Measurements from ENCODE around the gene COL11A1.

- TF ChIP-seq CTCF (IDR thresholded peaks at IDR 0.05) (no peak), POLR2A (IDR thresholded peaks at IDR 0.05) (no peak)
Measured at GRCh38 chr1:103120981-103121380, 12.7 kb upstream of the COL11A1 start.
